Tibial nerve (tissue), 4 donors: ENCODE measurements around the gene ZBTB7C. TPM values are rescaled to one million over a fixed set of nuclear protein-coding genes. Genes with fewer than 3 reads are reported as not detected.

Experiments
- DNase-seq, 2 donors: peaks; one replicate each; pipeline ENCODE4 v3.0.0-alpha.2; 2019; ENCODE audit warnings: low spot score in 2 of 2
- H3K27ac ChIP-seq, 4 donors: fragments of 200-600 bp; sonication (generic) in 3 of 4; one replicate each; pipeline ENCODE4 v1.5.1; 2017 to 2019; ENCODE audit warnings: mild to moderate bottlenecking in 1 of 4
- H3K27me3 ChIP-seq, 2 donors: fragments of 200-600 bp; sonication (generic) in 1 of 2; one replicate each; pipeline versions ENCODE4 v1.5.1 to v1.6.0; 2017 to 2019
- H3K36me3 ChIP-seq, 3 donors: fragments of 200-600 bp; sonication (generic); one replicate each; pipeline ENCODE4 v1.5.1; 2018 to 2019
- H3K4me1 ChIP-seq, 4 donors: fragments of 200-600 bp; sonication (generic) in 3 of 4; one replicate each; pipeline ENCODE4 v1.5.1; 2017 to 2019
- H3K4me3 ChIP-seq, 4 donors: fragments of 200-600 bp; sonication (generic) in 3 of 4; one replicate each; pipeline ENCODE4 v1.5.1; 2017 to 2019; ENCODE audit warnings: mild to moderate bottlenecking in 1 of 4, moderate library complexity in 1 of 4
- H3K9me3 ChIP-seq, 4 donors: fragments of 200-600 bp; sonication (generic) in 3 of 4; one replicate each; pipeline ENCODE4 v1.5.1; 2017 to 2019
- CTCF ChIP-seq, 5 experiments: fragments of 200-600 bp in 3 of 5; fragments of 450-650 bp in 2 of 5; sonication (generic) in 3 of 5; IDR thresholded peaks; one replicate each; pipeline ENCODE4 v1.5.1; 2016 to 2019; ENCODE audit warnings: antibody characterized with exemption in 5 of 5, mild to moderate bottlenecking in 3 of 5, moderate library complexity in 2 of 5
- EP300 ChIP-seq, 2 donors: sonication (generic); formaldehyde crosslinking; IDR thresholded peaks; one replicate each; pipeline ENCODE4 v1.6.1; 2017; ENCODE audit warnings: antibody characterized with exemption in 2 of 2, mild to moderate bottlenecking in 1 of 2
- POLR2A ChIP-seq, 2 donors: fragments of 450-650 bp; IDR thresholded peaks; one replicate each; pipeline ENCODE4 v1.6.1; 2017; ENCODE audit warnings: antibody characterized with exemption in 2 of 2, mild to moderate bottlenecking in 2 of 2, moderate library complexity in 2 of 2
- WGBS, 2 donors: methylation state at CpG; one replicate each; pipeline ENCODE4 v1.1.5; 2018; 5-methylcytosine and 5-hydroxymethylcytosine counted together
- total RNA-seq, 4 donors: library from RNA; depleted of rRNA; stranded (reverse); fragments of >200 nt; gene quantifications; one replicate each; pipeline ENCODE4 v1.1.0, GENCODE V29; 2016

Gene ZBTB7C
- total RNA-seq, 4 donors from 2014 or later, result 24.6 to 95.0 (median 75.3) TPM

GRCh38 chr18:48328473-48329210, 80.5 kb downstream of the ZBTB7C start:
- H3K27ac ChIP-seq, result no peak overlapping the region
- no peak for TF ChIP-seq EP300 (IDR thresholded peaks at IDR 0.05)
- TF ChIP-seq POLR2A (IDR thresholded peaks at IDR 0.05), result no peak
- TF ChIP-seq CTCF (IDR thresholded peaks at IDR 0.05), result no peak
- H3K4me1 ChIP-seq, result peaks cover 0 to 18% (median 0%) of the 10 kb centered on the region in 4 donors
- WGBS, 2 donors, result 87 to 91% methylated on average over 7 of the region's 7 CpGs
- no peak for DNase-seq
- H3K36me3 ChIP-seq, result no peaks in the 10 kb centered on the region
- no peaks in the 10 kb centered on the region for H3K27me3 ChIP-seq
- no peaks in the 10 kb centered on the region for H3K9me3 ChIP-seq
- no peak overlapping the region for H3K4me3 ChIP-seq

GRCh38 chr18:48326901-48327675, 82.1 kb downstream of the ZBTB7C start:
- Histone ChIP-seq H3K36me3 (no peaks in the 10 kb centered on the region), H3K9me3 (no peaks in the 10 kb centered on the region), H3K27ac (peak overlapping the region in 1 of 4 donors; percentile 21), H3K27me3 (no peaks in the 10 kb centered on the region), H3K4me3 (no peak overlapping the region), H3K4me1 (peaks cover 0 to 16% (median 0%) of the 10 kb centered on the region in 4 donors)
- WGBS, 2 donors, result 74 to 75% methylated on average over 11 of the region's 11 CpGs
- no peak for TF ChIP-seq POLR2A (IDR thresholded peaks at IDR 0.05)
- DNase-seq, result no peak

- H3K4me1 ChIP-seq, result peaks cover 0 to 16% (median 2%) of the 10 kb centered on the region in 4 donors
- no peak for DNase-seq
- H3K27ac ChIP-seq, result no peak overlapping the region
- 75 to 81% methylated on average over 1 of the region's 1 CpG for WGBS, 2 donors
- H3K36me3 ChIP-seq, result no peaks in the 10 kb centered on the region
- H3K4me3 ChIP-seq, result no peak overlapping the region
- no peaks in the 10 kb centered on the region for H3K27me3 ChIP-seq
- TF ChIP-seq EP300 (IDR thresholded peaks at IDR 0.05), result no peak
- no peak for TF ChIP-seq CTCF (IDR thresholded peaks at IDR 0.05)
- TF ChIP-seq POLR2A (IDR thresholded peaks at IDR 0.05), result no peak
- no peaks in the 10 kb centered on the region for H3K9me3 ChIP-seq
These were observed 84.0 kb downstream of the ZBTB7C start for GRCh38 chr18:48325115-48325665.

- Histone ChIP-seq H3K27ac (no peak overlapping the region), H3K4me1 (peaks cover 0 to 17% (median 4%) of the 10 kb centered on the region in 4 donors), H3K36me3 (no peaks in the 10 kb centered on the region), H3K4me3 (no peak overlapping the region), H3K27me3 (no peaks in the 10 kb centered on the region), H3K9me3 (no peaks in the 10 kb centered on the region)
- TF ChIP-seq CTCF (IDR thresholded peaks at IDR 0.05) (no peak), POLR2A (IDR thresholded peaks at IDR 0.05) (no peak)
- 70 to 72% methylated on average over 9 of the region's 9 CpGs for WGBS, 2 donors
- DNase-seq, result no peak
These were observed 84.5 kb downstream of the ZBTB7C start for GRCh38 chr18:48324651-48325050.

GRCh38 chr18:48323151-48323550, 86.0 kb downstream of the ZBTB7C start:
- 76 to 80% methylated on average over 2 of the region's 2 CpGs for WGBS, 2 donors
- H3K4me3 ChIP-seq, result no peak overlapping the region
- no peak for DNase-seq
- no peaks in the 10 kb centered on the region for H3K27me3 ChIP-seq
- H3K9me3 ChIP-seq, result no peaks in the 10 kb centered on the region
- peaks cover 0 to 30% (median 4%) of the 10 kb centered on the region in 4 donors for H3K4me1 ChIP-seq
- no peak overlapping the region for H3K27ac ChIP-seq
- TF ChIP-seq CTCF (IDR thresholded peaks at IDR 0.05) (no peak), POLR2A (IDR thresholded peaks at IDR 0.05) (no peak), EP300 (IDR thresholded peaks at IDR 0.05) (no peak)
- no peaks in the 10 kb centered on the region for H3K36me3 ChIP-seq
